Tongue (tissue), 2 donors: ENCODE measurements around the gene UVSSA. TPM values are rescaled to one million over a fixed set of nuclear protein-coding genes. Genes with fewer than 3 reads are reported as not detected.

Source experiments
- DNase-seq: peaks from one replicate; pipeline ENCODE4 v3.0.0-alpha.2; 2015
- total RNA-seq: library from RNA; depleted of rRNA; stranded (reverse); fragments of >200 nt; gene quantifications from one replicate; pipeline ENCODE4 v1.2.3, GENCODE V29; 2014

UVSSA gene, protein sequence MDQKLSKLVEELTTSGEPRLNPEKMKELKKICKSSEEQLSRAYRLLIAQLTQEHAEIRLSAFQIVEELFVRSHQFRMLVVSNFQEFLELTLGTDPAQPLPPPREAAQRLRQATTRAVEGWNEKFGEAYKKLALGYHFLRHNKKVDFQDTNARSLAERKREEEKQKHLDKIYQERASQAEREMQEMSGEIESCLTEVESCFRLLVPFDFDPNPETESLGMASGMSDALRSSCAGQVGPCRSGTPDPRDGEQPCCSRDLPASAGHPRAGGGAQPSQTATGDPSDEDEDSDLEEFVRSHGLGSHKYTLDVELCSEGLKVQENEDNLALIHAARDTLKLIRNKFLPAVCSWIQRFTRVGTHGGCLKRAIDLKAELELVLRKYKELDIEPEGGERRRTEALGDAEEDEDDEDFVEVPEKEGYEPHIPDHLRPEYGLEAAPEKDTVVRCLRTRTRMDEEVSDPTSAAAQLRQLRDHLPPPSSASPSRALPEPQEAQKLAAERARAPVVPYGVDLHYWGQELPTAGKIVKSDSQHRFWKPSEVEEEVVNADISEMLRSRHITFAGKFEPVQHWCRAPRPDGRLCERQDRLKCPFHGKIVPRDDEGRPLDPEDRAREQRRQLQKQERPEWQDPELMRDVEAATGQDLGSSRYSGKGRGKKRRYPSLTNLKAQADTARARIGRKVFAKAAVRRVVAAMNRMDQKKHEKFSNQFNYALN
- 8.5 TPM for total RNA-seq

DNA sequence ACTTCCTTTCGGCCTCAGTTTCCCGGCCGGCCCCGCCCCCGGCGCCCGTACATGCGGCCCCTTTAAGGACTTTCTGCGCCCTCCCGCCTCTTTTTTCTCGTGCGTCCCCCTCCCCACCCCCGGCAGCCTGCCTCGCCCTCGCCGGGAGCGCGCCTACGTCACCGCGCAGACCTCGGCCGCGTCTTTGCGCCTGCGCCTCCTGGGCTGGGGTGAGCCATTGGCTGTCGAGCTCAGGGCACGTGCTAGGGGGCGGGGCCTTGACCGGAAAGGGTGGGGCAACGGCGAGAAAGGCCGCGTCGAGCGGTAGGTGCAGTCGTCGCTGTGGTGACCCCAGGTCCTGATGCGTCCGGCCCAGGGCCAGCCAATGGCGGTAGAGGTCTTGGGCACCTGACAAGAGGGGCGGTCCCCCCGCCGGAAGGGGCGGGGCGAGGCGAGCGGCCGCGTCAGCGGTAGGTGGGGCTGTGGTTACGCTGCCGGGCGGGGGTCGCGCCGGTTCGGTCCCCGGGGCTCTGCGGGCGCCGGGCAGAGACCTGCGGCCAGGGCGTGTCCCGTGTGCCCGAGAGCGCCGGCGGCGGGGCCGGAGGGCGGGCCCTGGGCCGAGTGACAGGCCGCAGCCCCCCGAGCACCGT is at the start of gene UVSSA:
Gene UVSSA (plus strand): TSS at position 428 of the 629 bp plus-strand sequence. CDS start 884 bp downstream, outside the sequence.
- peak; percentile 100 for DNase-seq

DNA sequence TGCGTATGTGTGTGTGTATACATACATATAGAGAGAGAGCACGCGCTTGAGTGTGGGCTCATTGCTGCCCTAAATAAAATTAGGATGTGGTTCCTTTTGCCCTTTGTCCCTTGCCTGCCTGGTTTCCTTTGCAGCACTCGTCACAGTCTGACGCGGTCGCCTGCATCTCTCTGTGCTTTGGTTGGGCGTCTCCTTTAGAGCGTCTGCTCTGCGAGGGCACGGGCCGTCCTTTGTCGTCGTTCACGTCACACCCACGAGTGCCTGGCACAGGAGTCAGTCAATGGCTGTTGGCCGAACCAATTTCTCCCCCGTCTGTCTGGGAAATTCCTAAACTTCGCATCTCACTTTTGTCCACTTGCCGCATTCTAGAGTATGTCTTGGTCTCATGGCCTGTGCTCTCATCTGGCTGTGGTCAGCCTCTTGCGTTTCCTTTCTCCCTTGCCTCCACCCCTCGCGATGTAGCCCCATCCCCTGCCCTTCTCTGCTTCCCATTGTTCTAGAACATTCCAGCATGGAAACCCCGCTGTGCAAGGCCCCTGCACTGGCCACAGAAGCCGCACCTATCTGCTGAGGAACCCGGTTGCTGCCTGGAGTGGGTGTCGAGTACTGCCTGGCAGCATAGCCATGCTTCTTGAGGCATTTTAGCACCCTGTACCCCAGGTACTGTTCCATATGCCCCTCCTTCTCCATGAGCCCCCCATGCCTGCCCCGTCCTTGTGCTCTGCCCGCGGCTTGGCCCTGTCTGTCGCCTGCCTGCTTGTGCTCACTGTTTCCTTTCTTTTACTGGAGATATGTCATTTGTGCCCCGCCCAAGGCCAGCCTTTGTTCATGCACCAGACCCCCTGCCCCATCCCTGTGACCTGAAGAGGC is 49.3 kb upstream of the UVSSA start:
- no peak for DNase-seq

- DNase-seq = no peak
Observed at GRCh38 chr4:1298461-1298860, 48.5 kb upstream of the UVSSA start.

DNA sequence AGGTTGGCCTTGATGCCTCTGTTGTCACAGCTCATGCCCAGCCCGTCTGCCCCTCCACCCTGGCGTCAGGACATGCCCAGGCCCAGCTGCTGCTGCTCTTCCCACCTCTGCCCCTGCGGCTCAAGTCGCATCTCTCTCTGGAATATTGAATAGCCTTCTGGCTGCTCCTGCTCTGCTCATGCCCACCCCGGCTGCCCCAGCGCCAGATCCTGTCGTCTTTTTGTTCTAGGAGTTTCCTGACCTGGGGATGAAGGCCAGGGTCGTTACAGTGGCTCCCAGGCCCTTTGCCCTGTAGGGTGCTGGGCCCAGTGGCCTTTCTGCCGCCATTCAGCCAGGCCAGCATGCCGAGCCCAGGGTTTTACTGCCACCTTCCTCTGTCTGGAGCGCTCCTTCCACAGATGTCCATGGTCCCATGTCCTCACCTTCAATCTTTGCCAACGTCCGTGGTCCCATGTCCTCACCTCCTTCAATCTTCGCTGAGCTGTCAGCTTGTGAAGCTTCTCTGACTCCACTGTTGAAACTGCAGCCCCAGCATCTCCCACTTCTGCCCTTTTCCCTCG is 47.6 kb upstream of the UVSSA start:
- no peak for DNase-seq

DNA sequence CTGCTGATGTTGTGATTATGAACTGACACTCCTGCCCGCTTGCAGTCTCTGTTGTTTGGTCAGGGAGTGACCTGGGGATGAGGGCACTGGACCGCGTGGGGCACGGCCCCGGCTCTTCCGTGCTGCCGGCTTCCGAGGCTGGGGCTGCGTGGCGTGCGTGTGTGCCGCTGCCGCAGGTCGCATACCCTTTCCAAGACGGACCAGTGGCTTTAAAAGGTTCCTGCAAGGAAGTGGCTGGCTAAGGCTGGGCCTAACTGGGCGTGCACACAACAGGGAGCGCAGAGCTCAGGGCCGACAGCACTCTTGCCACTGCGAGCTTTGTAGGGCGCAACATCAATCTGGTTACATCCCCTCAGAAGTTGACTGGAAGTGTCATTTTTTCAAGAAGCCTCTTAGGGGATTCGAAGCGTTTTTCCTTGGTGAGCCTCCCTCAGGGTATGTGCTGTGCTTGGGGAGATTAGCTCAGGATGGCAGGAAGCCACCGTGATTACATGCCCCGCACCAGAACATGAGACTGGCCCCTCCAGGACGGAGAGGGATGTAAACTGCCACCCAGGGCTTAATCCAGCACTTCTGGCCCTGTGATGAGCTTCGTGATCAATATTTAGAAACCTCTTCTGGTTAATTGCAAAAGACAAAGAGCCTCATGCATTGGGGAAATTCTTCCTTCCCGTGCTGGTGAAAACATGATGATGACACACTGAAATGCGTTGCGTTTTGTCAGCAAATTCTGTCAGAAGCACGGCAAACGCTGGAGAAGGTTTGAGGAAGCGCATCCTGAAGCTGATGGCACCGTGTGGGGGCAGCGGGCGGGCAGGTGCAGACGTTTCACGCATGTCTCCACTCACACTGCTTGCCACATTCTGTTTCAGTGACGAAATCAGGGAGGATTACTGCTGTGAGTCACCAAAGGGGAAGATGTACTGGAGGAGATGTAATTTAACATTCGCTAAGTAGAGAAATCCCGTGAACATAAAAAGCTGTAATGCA is 46.2 kb upstream of the UVSSA start:
- peak; percentile 34 for DNase-seq

DNA sequence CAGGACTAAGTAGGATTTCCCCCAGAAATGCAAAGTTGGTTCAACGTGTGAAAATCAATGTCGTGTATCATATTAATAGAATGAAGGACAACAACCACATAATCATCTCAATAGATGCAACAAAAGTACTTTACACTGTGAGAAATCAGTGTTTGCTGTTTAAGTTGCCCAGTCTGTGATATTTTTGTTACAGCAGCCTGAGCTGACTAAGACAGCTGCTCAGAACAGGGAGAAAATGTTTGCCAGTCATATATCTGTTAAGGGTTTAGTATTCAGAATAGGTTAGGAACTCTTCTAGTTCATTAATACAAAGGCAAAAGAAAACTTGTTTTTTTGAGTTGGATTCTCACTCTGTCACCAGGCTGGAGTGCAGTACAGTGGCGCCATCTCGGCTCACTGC is 44.8 kb upstream of the UVSSA start:
- DNase-seq = no peak

DNA sequence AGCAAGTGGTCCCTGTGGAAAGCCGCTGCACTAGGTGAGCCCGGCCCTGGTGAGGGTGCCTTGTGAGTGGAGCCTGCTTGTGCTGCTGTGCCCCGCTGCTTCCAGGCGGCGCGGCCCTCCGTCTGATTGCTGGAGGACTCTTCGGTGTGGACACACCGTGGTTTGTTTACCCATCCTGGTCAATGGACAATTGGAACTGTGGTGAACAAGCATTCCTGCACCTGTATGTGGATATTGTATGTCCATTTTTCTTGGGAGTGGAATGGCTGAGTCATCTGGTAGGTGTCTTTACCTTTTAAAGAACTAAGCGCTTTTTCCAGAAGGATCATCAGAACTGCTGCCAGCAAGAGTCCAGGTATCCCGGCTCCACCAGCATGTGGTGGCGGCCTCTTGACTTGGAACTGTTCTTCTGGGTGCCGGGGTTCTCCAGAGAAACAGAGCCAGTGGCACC is 41.7 kb upstream of the UVSSA start:
- no peak for DNase-seq

- no peak for DNase-seq
Observed at GRCh38 chr4:1305781-1306455, 41.1 kb upstream of the UVSSA start.

GRCh38 chr4:1307951-1308735 is 38.9 kb upstream of the UVSSA start:
- DNase-seq = no peak

DNA sequence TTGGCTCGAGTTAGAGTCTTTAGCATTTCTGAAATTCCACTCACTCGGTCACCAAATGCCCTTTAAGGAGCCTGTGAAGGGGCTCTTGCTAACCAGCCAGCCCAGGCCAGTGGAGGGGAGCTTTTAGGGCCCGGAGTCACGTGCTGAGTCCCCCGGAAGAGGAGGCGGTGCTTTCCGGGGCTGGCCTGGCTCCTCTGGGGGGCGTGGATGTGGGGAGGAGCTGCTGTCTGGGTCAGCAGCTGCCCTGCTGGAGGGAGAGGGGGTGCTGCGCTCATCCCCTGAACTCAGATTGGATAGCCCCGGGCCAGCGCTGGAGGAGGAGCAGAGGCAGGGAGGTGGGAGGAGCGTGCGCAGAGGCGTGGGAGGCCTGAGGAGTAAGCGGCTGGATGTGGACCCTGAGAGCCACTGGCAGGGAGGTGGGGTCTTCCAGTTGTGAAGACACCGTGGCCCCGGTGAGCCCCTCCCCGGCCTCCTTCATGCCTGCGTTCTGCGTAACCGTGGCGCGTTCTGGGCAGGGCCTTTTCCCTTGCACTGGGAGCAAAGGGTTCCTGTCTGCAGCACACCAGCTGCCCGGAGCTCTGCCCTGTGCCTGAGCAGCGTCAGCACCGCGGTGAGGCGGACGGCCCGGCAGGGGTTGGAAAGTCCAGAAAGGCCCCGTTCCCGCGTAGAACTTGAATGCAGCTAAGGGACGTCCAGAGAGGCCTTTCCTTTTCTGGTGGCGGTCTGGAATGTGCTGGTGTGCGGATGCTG is 37.6 kb upstream of the UVSSA start:
- peak; percentile 97 for DNase-seq

DNA sequence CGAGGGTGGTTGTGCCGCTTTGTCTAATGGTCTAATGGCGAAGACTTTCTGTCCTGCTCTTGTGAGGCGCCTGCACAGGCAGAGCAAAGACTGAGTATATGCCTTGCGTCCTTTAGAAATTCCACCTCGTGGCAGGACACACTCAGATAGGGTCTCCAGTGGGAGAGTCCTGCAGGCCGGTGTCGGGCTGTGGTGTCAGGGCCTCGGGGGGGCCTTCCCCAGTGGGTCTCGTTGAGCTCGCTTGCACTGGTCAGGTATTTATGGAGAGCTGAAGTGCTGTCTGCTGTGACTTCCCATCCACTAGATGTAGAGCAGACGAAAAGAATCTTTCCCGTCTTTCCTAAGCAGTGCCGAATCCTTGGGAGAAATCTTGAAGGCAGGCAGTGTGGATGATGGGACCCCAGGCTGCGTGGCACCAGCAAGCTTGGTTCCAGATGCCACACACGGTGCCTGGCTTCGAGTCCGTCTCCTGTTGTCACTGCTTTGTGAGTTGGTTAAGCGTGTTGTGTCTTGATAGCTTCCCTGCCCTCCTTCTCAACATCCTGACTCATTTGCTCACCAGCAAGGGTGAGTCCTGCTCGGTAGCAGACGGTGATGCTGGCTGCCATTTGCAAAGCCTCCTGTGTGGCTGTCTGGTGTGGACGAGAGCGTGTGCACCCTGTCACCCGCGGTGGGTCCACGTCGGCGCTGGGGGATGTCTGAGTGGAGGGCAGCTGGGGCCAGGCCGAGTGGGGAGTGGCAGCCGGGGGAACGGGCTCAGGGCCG is 36.8 kb upstream of the UVSSA start:
- DNase-seq = no peak

GRCh38 chr4:1310796-1311631 is 36.0 kb upstream of the UVSSA start:
- no peak for DNase-seq

GRCh38 chr4:1312821-1313640 is 34.0 kb upstream of the UVSSA start:
- no peak for DNase-seq

DNA sequence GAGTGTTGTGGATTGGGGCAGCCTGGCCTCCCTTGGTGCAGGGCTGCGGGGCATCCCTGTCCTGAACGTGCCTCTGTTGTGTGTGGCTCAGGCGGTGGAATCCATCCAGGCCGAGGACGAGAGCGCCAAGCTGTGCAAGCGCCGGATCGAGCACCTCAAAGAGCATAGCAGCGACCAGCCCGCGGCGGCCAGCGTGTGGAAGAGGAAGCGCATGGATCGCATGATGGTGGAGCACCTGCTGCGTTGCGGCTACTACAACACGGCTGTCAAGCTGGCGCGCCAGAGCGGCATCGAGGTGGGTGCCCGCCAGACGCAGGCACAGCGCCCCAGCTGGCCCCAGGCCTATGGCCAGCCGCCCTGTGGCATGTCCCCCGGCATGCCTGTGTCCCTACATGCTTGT is 31.7 kb upstream of the UVSSA start:
- DNase-seq = no peak

DNA sequence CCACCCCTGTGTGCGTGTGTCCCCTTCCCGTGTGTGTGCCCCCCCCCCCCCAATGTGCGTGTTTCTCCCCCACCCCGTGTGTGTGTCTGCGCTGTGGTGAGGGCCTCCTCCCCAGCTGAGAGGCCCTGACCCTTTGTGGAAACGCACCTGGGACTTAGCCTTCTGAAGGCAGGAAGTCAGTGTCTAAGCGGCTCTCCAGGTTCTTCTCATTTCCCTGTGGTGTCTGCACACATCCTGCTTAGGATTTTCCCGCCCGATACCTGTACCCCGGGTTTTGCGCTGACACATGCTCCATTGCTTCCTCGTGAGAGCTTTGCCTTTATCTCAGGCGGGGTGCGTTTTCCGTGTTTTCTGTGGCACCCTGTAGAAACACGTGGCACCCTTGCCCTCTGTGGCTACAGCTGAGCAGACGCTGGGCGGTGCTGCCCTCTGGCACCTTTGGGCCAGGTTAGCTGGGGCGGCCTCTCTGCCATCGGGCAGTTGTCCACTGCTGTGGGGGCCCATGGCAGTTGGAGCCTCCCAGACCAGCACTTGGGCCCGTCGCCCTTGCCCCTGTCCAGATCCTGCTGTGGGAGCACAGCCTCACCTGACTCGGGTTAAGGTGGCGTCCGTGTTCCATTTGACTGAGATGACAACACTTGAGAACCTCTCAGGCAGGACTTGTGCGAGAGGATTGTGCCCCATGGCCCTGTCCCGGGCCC is 31.0 kb upstream of the UVSSA start:
- no peak for DNase-seq
